GM19438 (cell line): ENCODE results near the gene RGS6.

ENCODE experiments used
- ATAC-seq: cut with Tn5 transposase; IDR thresholded peaks from one replicate; pipeline ENCODE4 v1.9.1; 2021; ENCODE audit warnings: low read depth; ENCODE audit not compliant: unreplicated experiment

RGS6 gene

DNA sequence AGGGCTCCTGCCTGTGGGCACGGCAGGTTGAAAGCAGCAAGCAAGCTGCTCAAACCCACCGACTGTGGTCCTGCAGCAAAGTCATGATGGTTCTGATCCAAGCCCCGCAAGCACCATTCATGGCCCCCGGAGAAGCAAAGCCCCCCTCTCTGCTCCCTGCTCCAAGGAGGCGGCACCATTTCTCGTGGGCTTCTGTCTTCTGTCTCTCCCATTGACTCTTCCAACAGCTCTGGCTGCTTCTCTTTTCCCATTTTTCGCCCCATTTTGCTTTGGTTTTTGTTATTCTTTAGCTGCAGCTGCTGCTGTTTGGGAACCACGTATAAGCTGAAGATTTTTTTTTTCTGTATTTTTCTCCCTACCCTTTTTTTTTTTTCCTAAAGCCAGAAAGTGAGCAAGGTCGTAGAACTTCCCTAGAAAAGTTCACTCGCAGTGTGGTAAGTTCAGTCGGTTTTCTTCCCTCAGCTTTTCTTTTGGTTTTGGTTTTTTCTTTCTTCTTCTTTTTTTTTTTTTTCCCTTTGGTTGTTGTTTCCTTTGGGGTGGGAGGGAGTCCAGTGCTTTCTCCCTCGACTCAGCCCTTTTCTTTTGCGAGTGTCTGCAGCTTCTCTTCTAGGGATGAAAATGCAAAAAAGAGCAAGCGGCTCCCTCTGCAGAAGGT is 607.6 kb downstream of the RGS6 start:
- ATAC-seq = no peak

DNA sequence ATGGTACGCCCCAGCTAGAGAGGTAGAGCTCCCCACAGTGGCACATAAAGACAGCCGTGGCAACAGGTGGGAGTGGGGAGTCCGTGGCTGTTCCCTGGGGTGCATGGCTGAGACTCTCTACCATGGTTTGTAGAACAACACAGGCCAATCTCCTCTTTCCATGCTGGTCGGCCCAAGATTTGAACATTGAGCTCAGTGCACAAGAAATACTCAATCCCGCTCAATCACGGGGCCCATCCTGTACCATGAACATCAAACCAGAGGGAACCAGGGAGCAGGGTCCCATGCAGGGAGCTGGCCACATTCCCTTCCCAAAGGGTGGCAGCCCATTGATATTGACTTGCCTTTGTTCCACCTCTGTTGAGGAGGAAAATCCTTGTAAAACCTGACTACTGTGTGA is 608.6 kb downstream of the RGS6 start:
- no peak for ATAC-seq

DNA sequence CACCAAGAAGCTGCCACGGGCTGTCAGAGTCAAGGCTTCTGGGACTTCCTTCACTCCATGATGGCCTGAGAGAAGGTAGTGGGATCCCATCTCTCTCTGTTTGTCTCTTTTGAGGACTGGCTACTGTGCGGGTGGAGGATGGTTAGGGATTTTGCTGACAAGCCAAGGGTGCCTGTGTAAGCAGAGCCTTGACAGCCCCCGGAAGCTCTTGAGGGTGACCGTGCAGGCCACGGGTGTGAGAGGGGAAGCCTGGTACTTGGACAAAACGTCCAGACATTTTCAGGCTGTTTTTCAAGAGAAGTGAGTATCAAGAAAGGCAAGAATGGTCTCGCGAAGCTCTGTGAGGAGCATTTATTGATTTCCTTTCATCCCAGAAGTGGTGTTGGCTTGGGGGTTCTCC is 609.3 kb downstream of the RGS6 start:
- no peak for ATAC-seq

DNA sequence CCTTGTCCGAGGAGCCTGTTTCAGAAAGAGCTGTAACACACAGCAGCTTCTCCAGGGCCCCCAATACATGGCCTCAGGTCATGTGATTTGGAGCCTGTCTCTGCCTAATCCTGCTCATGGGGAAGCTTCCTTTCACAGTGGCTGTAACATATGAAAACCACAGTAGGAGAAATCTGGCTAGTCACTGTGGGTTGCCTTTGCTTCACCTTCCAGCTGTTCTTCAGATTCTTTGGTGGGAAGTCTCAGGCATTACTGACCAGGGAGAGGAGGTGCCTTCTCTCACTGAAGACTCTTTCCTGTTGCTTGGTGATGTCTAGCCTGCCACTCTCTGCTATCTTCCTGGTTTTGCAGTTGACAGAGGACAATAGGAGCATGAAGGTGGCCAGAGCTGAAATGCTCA is 611.1 kb downstream of the RGS6 start:
- ATAC-seq = no peak

DNA sequence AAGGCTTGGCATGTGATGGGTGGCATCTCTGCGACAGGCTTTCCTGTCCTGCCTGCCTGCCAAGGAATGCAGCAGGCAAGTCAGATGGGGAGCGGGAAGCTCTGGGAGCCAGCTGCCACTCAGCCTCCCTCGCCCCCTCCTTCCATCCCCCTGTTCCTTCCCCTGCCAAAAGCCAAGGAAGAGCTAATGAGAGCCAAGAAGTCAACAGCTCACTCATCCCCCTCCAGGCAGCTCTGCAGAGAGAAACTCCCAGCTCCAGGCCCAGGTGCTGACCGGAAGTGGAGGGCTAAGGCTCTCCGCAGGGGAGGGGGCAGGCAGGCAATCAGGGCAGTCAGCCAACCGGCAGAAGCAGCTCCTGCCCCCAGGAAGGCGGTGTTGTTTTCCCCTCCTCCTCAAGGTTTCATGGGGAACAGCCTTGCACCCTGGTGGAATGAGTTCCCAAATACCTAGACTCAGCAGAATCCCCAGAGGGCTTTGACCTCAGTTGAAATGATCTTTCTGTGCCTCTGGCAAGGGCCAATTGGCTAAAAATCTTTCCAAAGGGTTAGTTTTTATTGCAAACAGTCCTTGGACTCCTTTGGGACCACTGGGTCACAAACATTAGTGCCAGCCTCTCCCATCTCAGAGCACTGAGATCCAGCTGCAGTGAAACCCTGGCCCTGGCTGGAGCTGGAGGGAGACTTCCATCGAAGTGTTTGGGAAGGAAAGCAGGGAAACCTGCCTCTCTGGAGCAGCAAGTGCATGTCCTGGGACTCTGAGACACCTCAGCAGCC is 612.6 kb downstream of the RGS6 start:
- ATAC-seq = no peak

DNA sequence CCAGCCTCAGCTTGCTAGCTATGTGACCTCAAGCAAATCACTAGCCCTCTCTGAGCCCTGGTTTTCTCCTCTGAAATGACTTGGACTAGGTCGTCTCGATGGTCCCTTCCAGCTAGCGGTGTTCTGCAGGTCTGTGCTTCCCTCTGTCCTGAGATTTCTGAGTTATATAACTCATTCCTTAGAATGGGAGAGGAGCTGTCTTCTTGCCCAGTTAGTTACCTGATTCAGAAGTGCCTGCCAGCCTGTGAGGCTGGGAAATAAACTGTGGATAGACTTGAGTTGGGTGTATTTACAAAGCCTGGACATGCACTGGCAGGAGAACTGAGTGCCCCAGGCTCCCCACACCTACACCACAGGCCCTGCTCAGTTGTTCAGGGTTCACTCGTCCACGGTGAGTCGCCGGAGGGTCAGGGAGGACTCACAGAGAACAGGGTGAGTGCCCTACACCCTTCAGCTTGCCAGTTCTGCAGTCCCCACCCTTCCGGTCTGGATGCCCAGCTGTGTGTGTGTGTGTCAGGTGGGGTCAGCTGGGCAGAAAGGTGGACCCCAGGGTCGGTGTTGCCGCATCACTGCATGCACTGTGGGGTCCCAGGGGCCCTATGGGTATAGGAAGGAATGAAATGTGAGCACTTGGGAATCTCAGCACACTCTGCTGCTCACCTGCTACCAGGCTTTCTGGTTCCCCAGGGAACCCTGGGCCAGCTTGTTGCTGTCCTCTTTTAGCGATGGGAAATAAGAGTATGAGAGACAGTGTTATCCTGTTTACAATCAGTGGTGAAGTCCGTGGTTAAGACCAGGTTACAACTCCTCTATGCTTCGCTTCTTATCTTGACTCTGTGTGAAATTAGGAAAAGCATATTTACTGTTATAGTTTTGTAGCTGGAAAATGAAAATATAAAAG is 613.4 kb downstream of the RGS6 start:
- ATAC-seq = no peak

DNA sequence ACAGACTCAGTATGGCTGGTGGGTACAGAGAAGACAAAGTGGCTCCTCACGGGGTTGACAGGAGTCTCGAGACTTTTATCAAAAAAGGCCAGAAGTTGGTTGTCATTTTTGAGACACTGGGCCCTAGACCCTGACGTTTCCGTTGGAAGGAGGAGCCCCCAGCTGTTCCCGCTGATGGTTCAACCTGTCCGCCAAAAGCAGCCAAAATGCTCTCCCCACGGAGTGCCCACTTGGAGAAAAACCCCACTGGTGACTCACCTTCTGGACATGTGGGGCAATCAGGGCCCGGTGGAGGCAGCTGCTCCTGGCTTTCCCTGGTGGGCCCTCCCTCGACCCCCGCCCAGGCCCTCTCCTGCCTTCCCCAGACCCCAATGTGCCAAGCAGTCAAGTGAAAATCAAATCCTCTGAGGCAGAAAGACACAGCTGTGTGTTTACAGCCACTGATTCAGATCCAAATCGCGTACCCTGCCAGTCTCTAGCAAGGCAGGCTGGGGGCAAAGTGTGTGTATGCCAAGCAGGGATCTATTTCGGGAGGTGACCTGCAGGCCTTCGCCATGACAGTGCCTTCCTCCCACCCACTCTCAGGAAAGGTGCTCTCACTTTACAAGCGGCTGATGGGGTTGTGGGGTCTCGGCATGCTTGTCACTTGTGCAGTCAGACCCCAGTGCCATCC is 614.3 kb downstream of the RGS6 start:
- ATAC-seq = no peak

DNA sequence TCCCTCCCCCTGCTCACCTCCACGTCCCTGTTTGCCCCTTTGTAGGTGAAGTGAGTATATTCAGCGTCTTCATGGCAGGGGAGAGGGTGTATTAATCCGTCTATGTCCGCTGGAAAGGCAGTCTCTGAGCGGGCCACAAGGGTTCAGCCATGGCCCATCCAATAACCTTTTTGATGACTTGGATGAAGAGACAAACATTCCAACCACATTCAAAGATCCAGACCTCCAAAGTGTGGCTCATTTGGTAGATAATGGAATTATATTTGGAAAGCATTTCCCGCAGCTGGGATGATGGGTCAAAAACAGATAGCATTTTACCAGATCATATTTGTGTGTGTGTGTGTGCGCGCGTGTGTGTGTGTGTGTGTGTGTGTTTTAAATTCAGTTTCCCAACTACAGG is 615.8 kb downstream of the RGS6 start:
- no peak for ATAC-seq

DNA sequence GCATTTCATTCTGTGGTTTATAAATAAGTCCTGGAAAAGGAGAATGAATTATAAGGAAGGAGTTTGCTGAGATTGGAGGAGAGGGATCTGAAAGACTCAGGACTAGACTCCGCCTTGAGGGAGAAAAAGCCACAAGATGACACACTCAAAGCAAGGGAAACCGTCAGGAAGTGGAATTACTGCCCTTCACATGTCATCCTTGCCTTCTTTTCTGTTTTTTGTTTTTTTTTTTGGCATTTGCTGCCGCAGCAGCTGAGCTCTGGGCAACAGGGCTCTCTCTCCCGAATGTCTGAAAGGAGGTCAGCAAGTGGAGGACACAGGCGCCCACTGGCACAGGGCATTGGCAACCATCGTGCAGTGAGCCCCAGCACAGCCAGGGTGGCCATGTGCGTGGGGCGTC is 616.8 kb downstream of the RGS6 start:
- no peak for ATAC-seq

DNA sequence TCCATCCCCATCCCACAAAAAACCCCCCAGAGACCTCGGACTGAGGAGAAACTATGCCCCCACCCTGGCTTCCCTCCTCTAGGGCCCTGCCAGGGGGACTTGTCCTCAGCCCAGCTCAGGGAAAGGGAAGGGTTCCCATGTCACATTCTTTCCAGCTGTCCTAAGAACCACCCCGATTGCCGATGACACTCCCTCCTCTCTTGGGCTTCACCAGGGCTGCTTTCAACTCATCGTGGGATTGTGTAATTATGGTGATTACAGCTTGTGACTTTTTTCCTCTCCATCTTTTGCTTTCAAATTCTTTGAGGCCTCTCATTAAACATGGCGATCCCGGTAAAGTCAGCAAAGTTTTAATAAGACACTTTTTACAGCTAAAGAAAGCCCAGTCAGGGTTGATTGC is 617.6 kb downstream of the RGS6 start:
- ATAC-seq = no peak

DNA sequence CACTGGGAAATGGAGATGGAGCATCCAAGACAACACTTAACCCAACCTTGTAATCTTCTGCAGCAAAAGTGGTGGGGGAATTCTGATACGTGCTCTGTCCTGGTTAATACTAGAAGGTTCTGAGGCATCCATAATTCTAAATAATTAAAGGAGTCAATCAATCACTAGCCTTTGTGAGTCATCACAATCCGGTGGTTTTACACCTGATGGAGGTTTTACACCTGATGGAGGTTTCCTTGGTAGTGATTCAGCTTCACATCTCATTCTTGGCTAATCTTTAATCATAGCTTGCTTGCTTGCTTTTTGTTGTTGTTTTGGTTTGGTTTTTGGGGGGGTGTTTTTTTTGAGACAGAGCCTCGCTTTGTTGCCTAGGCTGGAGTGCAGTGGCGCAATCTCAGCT is 618.3 kb downstream of the RGS6 start:
- no peak for ATAC-seq

DNA sequence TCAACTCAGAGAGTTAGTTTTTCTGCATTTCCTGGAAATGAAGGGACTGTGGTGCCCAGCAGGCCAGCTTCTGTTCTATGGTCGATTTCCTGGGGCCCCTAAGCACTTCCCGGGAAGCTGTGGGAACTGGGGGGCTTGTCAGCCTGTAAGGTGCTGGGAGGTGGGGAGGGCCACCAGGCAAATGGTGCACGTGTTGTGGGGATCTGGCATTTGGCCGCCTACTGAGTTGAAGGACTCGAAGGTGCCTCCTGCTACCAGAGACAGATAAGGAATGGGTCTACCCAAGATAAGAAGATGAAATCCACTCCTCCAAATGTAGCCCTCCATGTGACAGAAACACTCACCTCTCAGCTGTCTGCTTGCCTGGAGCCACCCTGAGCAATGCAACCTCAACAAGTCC is 620.0 kb downstream of the RGS6 start:
- ATAC-seq = no peak

DNA sequence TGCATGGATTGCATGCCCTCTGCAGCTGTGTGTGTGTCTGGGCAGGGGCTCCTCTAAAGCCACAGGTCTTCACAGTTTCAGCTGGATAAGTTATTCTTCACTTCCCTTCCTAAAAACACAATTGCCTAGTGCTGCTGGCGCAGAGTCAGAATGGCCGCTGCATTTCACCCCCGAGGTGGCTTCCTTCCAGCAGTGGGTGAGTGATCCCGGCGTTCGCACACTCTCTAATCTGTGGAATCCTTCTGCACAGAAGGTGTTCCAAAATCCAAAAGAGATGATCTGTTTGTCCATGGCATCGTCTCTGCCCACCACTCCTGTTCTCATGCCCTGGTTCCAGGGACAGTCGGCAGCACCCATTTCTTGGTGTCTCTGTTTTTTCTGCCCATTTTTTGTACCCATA is 620.9 kb downstream of the RGS6 start:
- no peak for ATAC-seq

DNA sequence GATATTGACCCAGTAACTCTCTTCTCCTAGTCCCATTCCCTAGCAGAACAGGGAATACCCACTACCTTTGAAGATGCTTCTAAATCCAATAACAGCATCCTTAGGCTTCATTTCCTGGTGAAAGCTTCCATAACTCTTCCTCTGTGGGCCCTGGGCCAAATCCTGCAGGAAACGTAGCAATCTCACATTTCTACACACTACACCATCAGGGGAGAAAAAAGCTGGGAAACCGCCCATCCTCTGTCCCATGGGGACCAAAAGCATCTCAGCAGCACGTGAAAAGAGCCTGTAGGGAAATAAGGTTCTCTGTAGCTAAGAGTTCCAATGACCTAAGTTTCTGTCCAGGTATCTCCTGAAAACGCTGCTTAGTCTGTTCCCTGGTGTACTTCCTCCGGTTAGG is 621.4 kb downstream of the RGS6 start:
- ATAC-seq = no peak

DNA sequence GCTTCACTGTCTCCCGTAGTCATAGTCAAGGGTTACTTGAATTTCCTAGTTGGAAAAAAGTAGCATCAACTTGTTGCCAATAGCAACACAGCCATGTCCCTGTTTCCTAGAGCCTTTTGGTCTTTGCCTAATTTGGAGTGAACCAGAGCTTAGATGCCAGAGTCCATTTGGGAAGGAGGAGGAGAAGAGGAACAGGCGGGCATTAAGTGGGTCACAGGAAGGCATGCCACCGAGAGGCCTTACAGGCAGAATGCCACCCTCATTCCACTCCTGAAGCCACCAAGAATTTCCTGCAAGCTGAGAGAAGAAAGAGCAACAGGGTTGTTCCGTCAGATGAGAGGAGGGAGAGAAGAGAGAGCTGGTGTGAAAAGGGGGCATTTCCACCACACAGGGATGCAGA is 622.2 kb downstream of the RGS6 start:
- ATAC-seq = no peak

DNA sequence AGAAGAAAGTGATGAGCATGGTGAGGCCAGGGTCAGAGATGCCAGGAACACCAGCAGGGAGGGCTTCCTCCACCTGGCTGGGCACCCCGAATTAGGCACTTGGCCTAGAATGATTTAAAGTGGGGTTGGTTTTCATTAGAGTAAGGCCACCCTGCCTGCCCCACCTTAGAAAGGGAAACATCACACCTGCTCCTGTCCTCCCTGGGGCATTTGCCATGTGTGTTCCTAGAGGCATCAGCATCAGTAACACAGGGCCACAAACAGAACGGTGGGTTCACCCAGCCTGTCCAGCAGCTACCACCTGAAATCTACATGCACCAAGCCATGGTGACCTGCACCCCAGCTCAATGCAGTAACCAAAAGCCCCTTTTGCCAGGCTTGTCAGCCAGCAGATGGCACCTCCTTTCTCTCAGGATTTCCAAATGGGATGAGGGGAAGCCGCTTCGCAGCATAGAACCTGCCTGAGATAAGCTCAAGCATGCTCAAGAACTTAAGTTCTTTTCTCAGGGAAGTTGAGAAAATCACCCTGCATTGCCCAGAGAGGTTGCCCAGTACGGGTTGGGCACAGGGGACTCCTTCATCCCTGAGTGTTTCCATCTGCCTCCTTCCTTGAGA is 622.9 kb downstream of the RGS6 start:
- no peak for ATAC-seq

DNA sequence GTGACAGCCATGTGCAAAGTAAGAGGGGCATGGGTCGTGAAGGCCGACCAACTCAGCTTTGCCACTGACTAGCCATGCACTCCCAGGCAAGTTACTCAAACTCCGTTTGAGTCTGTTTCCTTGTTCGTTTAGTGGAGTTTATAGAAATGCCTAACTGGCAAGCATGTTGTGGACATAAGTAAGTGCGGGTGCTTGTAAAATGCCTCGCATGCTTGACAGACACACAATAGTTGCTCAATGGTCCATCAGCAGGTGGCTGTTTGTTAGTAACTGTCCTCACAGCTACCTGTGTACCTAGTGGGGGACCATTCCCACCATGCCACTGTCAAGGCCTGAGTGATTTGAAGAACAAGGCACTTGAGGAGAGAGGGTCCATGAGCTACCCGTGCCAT is 623.4 kb downstream of the RGS6 start:
- no peak for ATAC-seq

DNA sequence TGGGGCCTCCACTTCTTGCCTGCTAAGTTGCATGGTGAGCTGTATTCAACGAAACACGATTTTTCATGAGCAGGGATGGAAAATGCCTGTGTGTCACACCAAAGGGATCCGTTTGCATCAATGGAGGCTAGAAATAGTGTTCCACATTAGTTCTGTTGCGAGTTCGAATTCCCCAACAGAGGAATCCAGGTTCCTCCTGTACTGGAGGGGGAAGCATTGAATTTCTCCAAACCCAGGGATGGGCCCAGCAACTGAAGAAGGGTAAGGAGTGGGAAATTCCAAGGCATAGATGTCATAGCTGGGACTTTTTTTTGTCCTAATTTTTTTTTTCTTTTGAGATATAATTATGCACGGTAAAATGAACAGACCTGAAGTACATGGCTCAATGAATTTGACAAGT is 625.4 kb downstream of the RGS6 start:
- ATAC-seq = no peak

DNA sequence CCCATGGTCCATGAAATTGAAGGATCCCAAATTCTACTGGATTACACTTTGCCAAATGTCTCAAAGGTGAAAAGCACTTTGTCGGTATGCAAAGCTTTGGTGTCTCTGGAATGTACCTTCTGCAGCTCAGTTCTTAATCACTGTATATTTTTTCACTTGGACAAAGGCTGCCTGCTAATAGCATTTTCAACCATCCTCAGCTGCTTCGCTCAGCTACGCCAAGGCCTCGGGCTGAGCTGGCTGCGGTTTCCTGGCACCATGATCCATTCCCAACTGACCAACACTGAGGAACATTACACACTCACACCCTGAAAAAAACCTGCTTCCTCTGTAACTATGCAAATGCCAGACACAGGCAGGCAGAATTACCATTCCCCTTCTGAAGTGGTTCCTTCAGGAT is 626.5 kb downstream of the RGS6 start:
- no peak for ATAC-seq

DNA sequence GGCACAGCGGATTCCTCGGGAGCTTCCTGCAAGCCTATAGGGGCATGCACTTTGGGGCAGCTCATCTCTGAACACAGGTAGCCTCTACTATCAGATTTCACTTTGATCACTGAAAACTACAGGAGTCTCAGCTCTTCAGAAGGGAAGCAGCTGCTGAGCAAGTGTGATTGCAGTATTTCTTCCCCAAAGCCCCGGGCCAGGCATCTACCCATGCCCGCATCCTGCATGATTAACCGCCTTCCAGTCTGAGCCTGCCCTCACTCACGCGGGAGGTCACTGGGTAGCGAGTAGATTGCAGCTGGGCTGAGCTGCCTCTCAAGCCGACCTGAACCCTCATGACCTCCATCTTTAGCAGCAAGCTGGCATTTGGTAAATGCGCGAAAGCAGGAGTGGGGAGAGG is 627.0 kb downstream of the RGS6 start:
- ATAC-seq = no peak
